Caki2 (cell line): ENCODE measurements around the gene ALDH3A2. TPM values are rescaled to one million over a fixed set of nuclear protein-coding genes. Genes with fewer than 3 reads are reported as not detected.

Source experiments
- DNase-seq: peaks from one replicate; pipeline ENCODE4 v3.0.0-alpha.2; 2015; ENCODE audit warnings: low read depth
- in situ Hi-C: cut with HindIII; loops from 2 replicates; pipeline ENCODE4 v1.10.0; 2016; ENCODE audit warnings: low sequenced_read_pairs, low pct_unique_long_range_greater_than_20kb, mixed read lengths
- total RNA-seq: library from RNA; depleted of rRNA; stranded (reverse); fragments of >200 nt; shearing (Covaris generic); gene quantifications from 2 replicates; pipeline ENCODE4 v1.2.3, GENCODE V29; 2014; ENCODE audit warnings: low replicate concordance

Gene ALDH3A2
- total RNA-seq, 1 experiment from 2014 or later, result 114 TPM

- in situ Hi-C loops, result no loop called here
Observed at GRCh38 chr17:19705771-19706770, 57.5 kb downstream of the ALDH3A2 start.

GRCh38 chr17:19706791-19707727, 58.5 kb downstream of the ALDH3A2 start:
- no peak for DNase-seq
- in situ Hi-C loops, result no loop called here

More at GRCh38 chr17:19705771-19706770, 57.5 kb downstream of the ALDH3A2 start:
- no peak for DNase-seq

- in situ Hi-C loops, result no loop called here
- no peak for DNase-seq
Observed at GRCh38 chr17:19707728-19708221, 59.2 kb downstream of the ALDH3A2 start.

- DNase-seq, result no peak
- in situ Hi-C loops, result no loop called here
Observed at GRCh38 chr17:19708431-19709175, 60.1 kb downstream of the ALDH3A2 start.

GRCh38 chr17:19709841-19710240, 61.3 kb downstream of the ALDH3A2 start:
- in situ Hi-C loops, result no loop called here
- no peak for DNase-seq

- DNase-seq, result no peak
- in situ Hi-C loops, result no loop called here
Observed at GRCh38 chr17:19712436-19713004, 64.0 kb downstream of the ALDH3A2 start.

GRCh38 chr17:19713462-19713861, 64.9 kb downstream of the ALDH3A2 start:
- in situ Hi-C loops, result no loop called here
- no peak for DNase-seq

GRCh38 chr17:19713901-19714361, 65.4 kb downstream of the ALDH3A2 start:
- DNase-seq, result no peak
- in situ Hi-C loops, result no loop called here

GRCh38 chr17:19714542-19715411, 66.2 kb downstream of the ALDH3A2 start:
- DNase-seq, result no peak
- in situ Hi-C loops, result no loop called here

GRCh38 chr17:19716108-19717030, 67.8 kb downstream of the ALDH3A2 start, which contains the start of gene SLC47A2:
Gene SLC47A2, minus strand, starts transcription at chr17:19716584. Its CDS starts 29 bp downstream, at chr17:19716555.
- DNase-seq, result peak; percentile 84

GRCh38 chr17:19717031-19717360, 68.4 kb downstream of the ALDH3A2 start:
- in situ Hi-C loops, result no loop called here
- no peak for DNase-seq

More at GRCh38 chr17:19716108-19717030, 67.8 kb downstream of the ALDH3A2 start, which contains the start of gene SLC47A2:
- in situ Hi-C loops, result no loop called here

- DNase-seq, result no peak
- in situ Hi-C loops, result no loop called here
Observed at GRCh38 chr17:19717411-19717908, 68.9 kb downstream of the ALDH3A2 start.

GRCh38 chr17:19718041-19718612, 69.6 kb downstream of the ALDH3A2 start:
- in situ Hi-C loops, result no loop called here
- DNase-seq, result no peak

- in situ Hi-C loops, result no loop called here
- no peak for DNase-seq
Observed at GRCh38 chr17:19718613-19719354, 70.2 kb downstream of the ALDH3A2 start.
